Inferior parietal cortex (tissue), 1 donor: ENCODE results near the gene A2M.

ENCODE experiments used
- DNase-seq: peaks from one replicate; pipeline ENCODE4 v3.0.0-alpha.2; 2016; ENCODE audit errors: extremely low spot score

The A2M gene

DNA sequence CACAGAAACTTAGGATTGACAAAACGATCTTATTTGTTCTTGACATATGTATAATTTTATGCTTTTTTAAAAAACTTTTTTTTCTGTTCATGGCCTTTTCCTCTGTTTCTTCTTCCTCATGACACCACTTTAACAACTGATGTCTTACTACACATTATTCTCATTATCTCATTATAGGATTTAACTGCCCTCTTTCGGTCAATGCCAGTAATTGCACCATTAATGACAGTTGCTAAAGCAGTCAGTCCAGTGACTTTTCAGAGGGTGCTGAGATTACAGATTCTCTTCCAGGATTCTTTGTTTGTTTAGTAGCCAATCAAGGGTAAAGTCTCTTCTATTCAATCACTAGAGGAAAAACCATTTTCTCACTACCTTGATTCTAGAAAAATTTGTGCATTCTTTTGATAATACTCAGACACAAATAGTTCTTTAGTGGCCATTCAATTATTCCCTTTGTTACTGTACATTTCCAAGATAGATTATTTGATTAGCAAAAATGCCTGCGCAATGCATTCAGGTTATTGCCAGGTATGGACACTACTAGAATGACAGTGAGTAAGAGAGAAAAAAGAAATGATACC, 76.2 kb downstream of the A2M start:
- peak; percentile 76 for DNase-seq

- DNase-seq: no peak
Measured at GRCh38 chr12:9037431-9037830, 78.3 kb downstream of the A2M start.

- no peak for DNase-seq
Measured at GRCh38 chr12:9036227-9036626, 79.5 kb downstream of the A2M start.

DNA sequence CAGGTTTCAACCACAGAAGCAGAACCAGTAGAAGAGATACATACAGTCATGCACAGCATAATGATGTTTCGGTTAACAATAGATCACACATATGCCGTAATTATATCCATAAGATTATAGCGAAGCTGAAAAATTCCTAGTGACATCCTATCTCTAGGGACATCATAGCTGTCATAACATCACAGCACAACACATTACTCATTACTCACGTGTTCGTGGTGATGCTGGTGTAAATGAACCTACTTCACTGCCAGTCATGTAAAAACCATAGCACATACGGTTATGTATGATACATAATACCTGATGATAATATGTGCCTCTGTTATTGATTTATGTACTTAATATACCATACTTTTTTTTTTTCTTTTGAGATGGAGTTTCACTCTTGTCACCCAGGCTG, 81.6 kb downstream of the A2M start:
- DNase-seq: no peak

- no peak for DNase-seq
Measured at GRCh38 chr12:9033265-9033887, 82.3 kb downstream of the A2M start.

GRCh38 chr12:9032202-9032964, 83.3 kb downstream of the A2M start:
- no peak for DNase-seq

GRCh38 chr12:9030776-9031175, 84.9 kb downstream of the A2M start:
- no peak for DNase-seq

- DNase-seq: no peak
Measured at GRCh38 chr12:9027161-9028059, 88.3 kb downstream of the A2M start.

- no peak for DNase-seq
Measured at GRCh38 chr12:9024512-9024911, 91.2 kb downstream of the A2M start.

DNA sequence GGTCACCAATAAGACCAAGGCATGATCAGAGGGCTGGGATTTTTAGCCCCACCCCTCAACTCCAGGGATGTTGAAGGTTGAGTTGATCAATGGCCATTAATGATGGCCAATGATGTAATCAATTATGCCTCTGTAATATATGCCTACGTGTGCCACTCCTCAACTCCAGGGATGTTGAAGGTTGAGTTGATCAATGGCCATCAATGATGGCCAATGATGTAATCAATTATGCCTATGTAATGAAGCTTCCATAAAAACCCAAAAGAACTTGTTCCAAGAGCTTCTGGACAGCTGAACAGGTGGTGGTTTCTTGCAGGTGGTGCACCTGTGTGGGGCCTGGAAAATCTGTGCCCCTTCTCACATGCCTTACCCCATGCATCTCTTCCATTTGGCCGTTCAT, 93.1 kb downstream of the A2M start:
- DNase-seq: no peak
